ENCODE measurements around the gene KLHL6.
A peak's percentile ranks its signal among the peaks of the same experiment; 100 is the strongest.

The KLHL6 gene

GRCh38 chr3:183551930-183552329 lies 3.6 kb downstream of the KLHL6 start:
- peaks cover 30% of the 10 kb centered on the region for H3K4me1 ChIP-seq (ENCODE audit: insufficient read depth, low read length)
- H3K36me3 ChIP-seq (ENCODE audit: insufficient read depth, low read length): no peaks in the 10 kb centered on the region
- H3K9me3 ChIP-seq (ENCODE audit: control insufficient read depth, insufficient read depth, low read length): no peaks in the 10 kb centered on the region
- no peak overlapping the region for H3K9ac ChIP-seq (ENCODE audit: low read depth, low read length)

- Histone ChIP-seq H3K36me3 (ENCODE audit: insufficient read depth, low read length) (no peaks in the 10 kb centered on the region), H3K9me3 (ENCODE audit: control insufficient read depth, insufficient read depth, low read length) (no peaks in the 10 kb centered on the region), H3K9ac (ENCODE audit: low read depth, low read length) (no peak overlapping the region), H3K4me1 (ENCODE audit: insufficient read depth, low read length) (peaks cover 26% of the 10 kb centered on the region)
Observed at GRCh38 chr3:183548262-183548769, 7.2 kb downstream of the KLHL6 start.

- no peaks in the 10 kb centered on the region for H3K9me3 ChIP-seq (ENCODE audit: control insufficient read depth, insufficient read depth, low read length)
- no peak overlapping the region for H3K9ac ChIP-seq (ENCODE audit: low read depth, low read length)
- H3K4me1 ChIP-seq (ENCODE audit: insufficient read depth, low read length): peaks cover 23% of the 10 kb centered on the region
- no peaks in the 10 kb centered on the region for H3K36me3 ChIP-seq (ENCODE audit: insufficient read depth, low read length)
Observed at GRCh38 chr3:183546625-183547024, 8.9 kb downstream of the KLHL6 start.

- Histone ChIP-seq H3K4me1 (ENCODE audit: insufficient read depth, low read length) (peaks cover 23% of the 10 kb centered on the region), H3K36me3 (ENCODE audit: insufficient read depth, low read length) (no peaks in the 10 kb centered on the region), H3K9ac (ENCODE audit: low read depth, low read length) (no peak overlapping the region), H3K9me3 (ENCODE audit: control insufficient read depth, insufficient read depth, low read length) (no peaks in the 10 kb centered on the region)
Observed at GRCh38 chr3:183545708-183546107, 9.8 kb downstream of the KLHL6 start.

- Histone ChIP-seq H3K9me3 (ENCODE audit: control insufficient read depth, insufficient read depth, low read length) (no peaks in the 10 kb centered on the region), H3K36me3 (ENCODE audit: insufficient read depth, low read length) (no peaks in the 10 kb centered on the region), H3K9ac (ENCODE audit: low read depth, low read length) (no peak overlapping the region), H3K4me1 (ENCODE audit: insufficient read depth, low read length) (peaks cover 9% of the 10 kb centered on the region)
Observed at GRCh38 chr3:183542355-183542754, 13.2 kb downstream of the KLHL6 start.

- Histone ChIP-seq H3K9me3 (ENCODE audit: control insufficient read depth, insufficient read depth, low read length) (no peaks in the 10 kb centered on the region), H3K4me1 (ENCODE audit: insufficient read depth, low read length) (peaks cover 10% of the 10 kb centered on the region), H3K36me3 (ENCODE audit: insufficient read depth, low read length) (no peaks in the 10 kb centered on the region), H3K9ac (ENCODE audit: low read depth, low read length) (no peak overlapping the region)
Observed at GRCh38 chr3:183541738-183542137, 13.8 kb downstream of the KLHL6 start.

GRCh38 chr3:183541235-183541655 lies 14.3 kb downstream of the KLHL6 start:
- Histone ChIP-seq H3K9ac (ENCODE audit: low read depth, low read length) (no peak overlapping the region), H3K36me3 (ENCODE audit: insufficient read depth, low read length) (no peaks in the 10 kb centered on the region), H3K9me3 (ENCODE audit: control insufficient read depth, insufficient read depth, low read length) (no peaks in the 10 kb centered on the region), H3K4me1 (ENCODE audit: insufficient read depth, low read length) (peaks cover 10% of the 10 kb centered on the region)

- peaks cover 10% of the 10 kb centered on the region for H3K4me1 ChIP-seq (ENCODE audit: insufficient read depth, low read length)
- H3K9ac ChIP-seq (ENCODE audit: low read depth, low read length): no peak overlapping the region
- H3K9me3 ChIP-seq (ENCODE audit: control insufficient read depth, insufficient read depth, low read length): no peaks in the 10 kb centered on the region
- no peaks in the 10 kb centered on the region for H3K36me3 ChIP-seq (ENCODE audit: insufficient read depth, low read length)
Observed at GRCh38 chr3:183540501-183541234, 14.8 kb downstream of the KLHL6 start.

GRCh38 chr3:183539811-183540210 lies 15.7 kb downstream of the KLHL6 start:
- Histone ChIP-seq H3K9ac (ENCODE audit: low read depth, low read length) (no peak overlapping the region), H3K36me3 (ENCODE audit: insufficient read depth, low read length) (no peaks in the 10 kb centered on the region), H3K4me1 (ENCODE audit: insufficient read depth, low read length) (peaks cover 4% of the 10 kb centered on the region; the same call in 1 of the 2 replicates), H3K9me3 (ENCODE audit: control insufficient read depth, insufficient read depth, low read length) (no peaks in the 10 kb centered on the region)

- 0 out of 2 replicates have a peak, but pooled peaks cover 4% of the 10 kb centered on the region for H3K4me1 ChIP-seq (ENCODE audit: insufficient read depth, low read length)
- no peak overlapping the region for H3K9ac ChIP-seq (ENCODE audit: low read depth, low read length)
- no peaks in the 10 kb centered on the region for H3K9me3 ChIP-seq (ENCODE audit: control insufficient read depth, insufficient read depth, low read length)
- no peaks in the 10 kb centered on the region for H3K36me3 ChIP-seq (ENCODE audit: insufficient read depth, low read length)
Observed at GRCh38 chr3:183538486-183538885, 17.0 kb downstream of the KLHL6 start.

GRCh38 chr3:183537295-183537730 lies 18.2 kb downstream of the KLHL6 start:
- H3K4me1 ChIP-seq (ENCODE audit: insufficient read depth, low read length): peaks cover 13% of the 10 kb centered on the region
- no peaks in the 10 kb centered on the region for H3K36me3 ChIP-seq (ENCODE audit: insufficient read depth, low read length)
- H3K9me3 ChIP-seq (ENCODE audit: control insufficient read depth, insufficient read depth, low read length): no peaks in the 10 kb centered on the region
- no peak overlapping the region for H3K9ac ChIP-seq (ENCODE audit: low read depth, low read length)

GRCh38 chr3:183536238-183536880 lies 19.1 kb downstream of the KLHL6 start:
- H3K36me3 ChIP-seq (ENCODE audit: insufficient read depth, low read length): no peaks in the 10 kb centered on the region
- H3K9me3 ChIP-seq (ENCODE audit: control insufficient read depth, insufficient read depth, low read length): no peaks in the 10 kb centered on the region
- H3K4me1 ChIP-seq (ENCODE audit: insufficient read depth, low read length): peaks cover 13% of the 10 kb centered on the region
- H3K9ac ChIP-seq (ENCODE audit: low read depth, low read length): no peak overlapping the region

- Histone ChIP-seq H3K9ac (ENCODE audit: low read depth, low read length) (no peak overlapping the region), H3K36me3 (ENCODE audit: insufficient read depth, low read length) (no peaks in the 10 kb centered on the region), H3K4me1 (ENCODE audit: insufficient read depth, low read length) (peaks cover 13% of the 10 kb centered on the region), H3K9me3 (ENCODE audit: control insufficient read depth, insufficient read depth, low read length) (no peaks in the 10 kb centered on the region)
Observed at GRCh38 chr3:183534249-183534648, 21.3 kb downstream of the KLHL6 start.

GRCh38 chr3:183533412-183534132 lies 21.9 kb downstream of the KLHL6 start:
- Histone ChIP-seq H3K9me3 (ENCODE audit: control insufficient read depth, insufficient read depth, low read length) (no peaks in the 10 kb centered on the region), H3K36me3 (ENCODE audit: insufficient read depth, low read length) (no peaks in the 10 kb centered on the region), H3K9ac (ENCODE audit: low read depth, low read length) (peak overlapping the region; percentile 4; the same call in 1 of the 2 replicates), H3K4me1 (ENCODE audit: insufficient read depth, low read length) (peaks cover 13% of the 10 kb centered on the region)

Measured in ES-I3 (cell line).